Measurements from ENCODE around the gene STEAP1B.
"Not testable (repeated sequence)": the region's sequence is repeated elsewhere in the genome, so short reads cannot be mapped to it uniquely, and the experiment has no call there.

Gene STEAP1B

DNA sequence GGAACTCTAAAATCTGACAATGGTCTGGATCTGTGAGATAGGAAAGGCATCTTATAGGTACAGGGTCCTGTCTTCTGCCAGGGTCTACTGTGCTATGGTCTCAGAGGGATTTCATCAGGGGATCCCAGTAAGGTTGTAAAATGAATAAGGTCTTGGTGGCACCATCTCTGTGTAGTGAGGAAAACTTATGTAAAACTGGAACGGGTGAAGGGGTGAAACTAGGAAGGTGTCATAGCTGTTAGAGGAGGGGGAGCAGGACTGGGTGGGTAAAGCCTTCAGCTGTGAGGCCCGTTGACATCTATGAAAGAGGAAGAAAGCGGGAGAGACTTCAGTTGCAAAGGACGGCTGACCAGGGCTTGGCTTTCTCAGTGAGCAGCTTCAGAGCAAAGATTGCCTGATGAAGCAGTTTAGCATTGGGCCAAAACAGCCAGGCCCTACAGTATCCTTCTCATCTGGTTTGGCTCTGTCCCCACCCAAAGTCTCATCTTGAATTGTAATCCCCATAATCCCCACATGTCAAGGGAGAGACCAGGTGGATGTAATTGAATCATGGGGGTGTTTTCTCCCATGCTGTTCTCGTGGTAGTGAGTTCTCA, 24.5 kb upstream of the STEAP1B start:
- H3K9ac ChIP-seq (ENCODE audit: low read length in 2 of 2); H3K36me3 ChIP-seq (ENCODE audit: control insufficient read depth in 2 of 2, insufficient read depth in 2 of 2, low read length in 2 of 2); H3K4me1 ChIP-seq (ENCODE audit: control insufficient read depth, insufficient read depth, low read length); H3K27me3 ChIP-seq (ENCODE audit: control insufficient read depth in 1 of 2, insufficient read depth in 2 of 2, low read length in 2 of 2); H3K4me3 ChIP-seq (ENCODE audit: low read length in 2 of 2); H3K9me3 ChIP-seq (ENCODE audit: control insufficient read depth in 2 of 2, low read length in 2 of 2); H3K27ac ChIP-seq (ENCODE audit: low read length): not testable (repeated sequence)

DNA sequence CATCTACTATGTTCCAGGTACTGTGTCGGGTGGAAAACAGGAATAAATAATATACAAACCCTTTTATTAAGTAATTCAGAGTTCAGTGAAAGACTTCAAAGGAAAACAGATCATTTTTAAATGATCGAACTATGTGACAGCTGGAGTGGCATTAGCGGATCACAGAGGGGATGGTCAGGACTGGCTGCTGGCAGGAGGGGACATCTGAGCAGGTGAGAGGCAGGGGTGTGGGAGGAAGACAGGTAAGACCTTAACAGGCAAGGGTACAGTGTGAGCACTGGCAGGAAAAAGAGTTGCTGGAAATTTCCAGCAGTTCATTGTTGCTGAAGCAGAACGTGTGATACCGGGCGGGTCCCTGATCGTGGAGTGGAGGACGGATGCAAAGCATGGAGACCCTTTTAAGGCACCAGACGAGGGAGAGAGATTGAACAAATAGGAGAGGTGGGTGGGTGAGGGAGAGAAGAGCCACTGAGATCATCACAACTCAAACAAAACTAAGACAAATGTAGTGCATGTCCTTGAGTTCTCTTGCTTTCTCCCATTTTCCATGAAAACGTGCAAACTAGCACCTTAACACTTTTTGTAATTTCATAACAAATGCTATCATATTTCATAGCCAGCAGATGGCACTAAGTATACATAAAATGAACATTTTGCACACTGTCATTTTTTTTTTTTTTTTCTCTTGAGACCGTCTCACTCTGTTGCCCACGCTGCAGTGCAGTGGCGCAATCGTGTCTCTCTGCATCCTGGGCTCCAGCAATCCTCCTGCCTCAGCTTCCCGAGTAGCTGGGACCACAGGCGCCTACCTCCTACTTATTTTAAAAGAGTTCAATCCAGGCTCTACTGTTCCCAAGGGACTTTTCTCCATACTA, 23.7 kb upstream of the STEAP1B start:
- H3K4me3 ChIP-seq (ENCODE audit: low read length in 2 of 2); H3K36me3 ChIP-seq (ENCODE audit: control insufficient read depth in 2 of 2, insufficient read depth in 2 of 2, low read length in 2 of 2); H3K9ac ChIP-seq (ENCODE audit: low read length in 2 of 2); H3K4me1 ChIP-seq (ENCODE audit: control insufficient read depth, insufficient read depth, low read length); H3K27me3 ChIP-seq (ENCODE audit: control insufficient read depth in 1 of 2, insufficient read depth in 2 of 2, low read length in 2 of 2); H3K9me3 ChIP-seq (ENCODE audit: control insufficient read depth in 2 of 2, low read length in 2 of 2); H3K27ac ChIP-seq (ENCODE audit: low read length): not testable (repeated sequence)

DNA sequence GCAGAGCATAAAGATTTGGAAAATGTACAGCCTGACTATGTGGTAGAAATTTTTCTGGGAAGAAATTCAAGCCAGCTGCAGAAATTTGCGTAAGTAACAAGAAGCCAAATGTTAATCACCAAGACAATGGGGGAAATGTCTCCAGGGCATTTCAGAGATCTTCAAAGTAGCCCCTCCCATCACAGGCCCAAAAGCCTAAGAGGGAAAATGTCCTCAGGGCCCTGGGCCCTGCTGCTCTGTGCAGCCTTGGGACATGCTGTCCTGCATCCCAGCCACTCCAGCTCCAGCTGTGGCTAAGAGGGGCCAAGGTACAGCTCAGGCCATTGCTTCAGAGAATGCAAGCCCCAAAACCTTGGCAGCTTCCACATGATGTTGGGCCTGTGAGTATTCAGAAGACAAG, 19.6 kb upstream of the STEAP1B start:
- not testable (repeated sequence) for H3K27ac ChIP-seq (ENCODE audit: low read length); H3K9me3 ChIP-seq (ENCODE audit: control insufficient read depth in 2 of 2, low read length in 2 of 2); H3K4me3 ChIP-seq (ENCODE audit: low read length in 2 of 2); H3K27me3 ChIP-seq (ENCODE audit: control insufficient read depth in 1 of 2, insufficient read depth in 2 of 2, low read length in 2 of 2); H3K36me3 ChIP-seq (ENCODE audit: control insufficient read depth in 2 of 2, insufficient read depth in 2 of 2, low read length in 2 of 2); H3K9ac ChIP-seq (ENCODE audit: low read length in 2 of 2); H3K4me1 ChIP-seq (ENCODE audit: control insufficient read depth, insufficient read depth, low read length)

DNA sequence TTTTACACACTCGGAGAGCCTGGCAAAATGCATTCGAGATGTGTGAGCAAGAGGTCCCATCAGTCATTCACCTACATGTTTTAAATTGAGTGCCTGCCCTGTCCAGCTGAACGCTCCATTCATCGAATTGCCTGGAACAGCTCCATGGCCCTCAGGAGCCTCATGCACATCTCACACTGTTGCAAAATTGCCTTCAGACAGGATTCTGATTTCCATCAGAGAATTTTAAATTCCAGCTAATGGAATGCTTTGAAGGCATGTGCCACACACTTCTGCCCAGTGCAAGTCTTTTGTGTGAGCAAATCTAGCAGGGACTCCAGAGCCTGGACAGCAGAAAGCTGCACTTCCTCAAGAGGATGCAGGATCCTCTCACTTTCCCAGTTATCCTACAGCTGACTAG, 17.0 kb upstream of the STEAP1B start:
- not testable (repeated sequence) for H3K4me3 ChIP-seq (ENCODE audit: low read length in 2 of 2); H3K9ac ChIP-seq (ENCODE audit: low read length in 2 of 2); H3K36me3 ChIP-seq (ENCODE audit: control insufficient read depth in 2 of 2, insufficient read depth in 2 of 2, low read length in 2 of 2); H3K9me3 ChIP-seq (ENCODE audit: control insufficient read depth in 2 of 2, low read length in 2 of 2); H3K4me1 ChIP-seq (ENCODE audit: control insufficient read depth, insufficient read depth, low read length); H3K27ac ChIP-seq (ENCODE audit: low read length); H3K27me3 ChIP-seq (ENCODE audit: control insufficient read depth in 1 of 2, insufficient read depth in 2 of 2, low read length in 2 of 2)

DNA sequence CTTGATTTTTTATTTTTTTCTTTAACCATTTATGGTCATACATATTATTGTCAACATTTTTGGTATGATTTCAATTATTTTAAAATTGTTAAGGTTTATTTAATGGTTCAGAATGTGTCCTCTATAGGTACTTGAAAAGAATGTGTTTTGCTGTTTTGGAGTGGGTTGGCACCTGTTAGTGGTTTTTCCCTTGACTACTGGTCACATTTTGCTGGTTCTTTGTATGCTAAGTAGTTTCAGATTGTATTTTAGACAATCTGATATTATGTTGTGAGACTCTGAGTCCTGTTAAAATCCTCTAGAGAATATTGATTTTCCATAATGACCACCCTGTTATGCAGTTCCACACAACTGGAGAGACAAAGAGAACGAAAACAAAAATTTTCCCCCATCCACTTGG, 15.0 kb upstream of the STEAP1B start:
- not testable (repeated sequence) for H3K4me3 ChIP-seq (ENCODE audit: low read length in 2 of 2); H3K27me3 ChIP-seq (ENCODE audit: control insufficient read depth in 1 of 2, insufficient read depth in 2 of 2, low read length in 2 of 2); H3K9ac ChIP-seq (ENCODE audit: low read length in 2 of 2); H3K4me1 ChIP-seq (ENCODE audit: control insufficient read depth, insufficient read depth, low read length); H3K36me3 ChIP-seq (ENCODE audit: control insufficient read depth in 2 of 2, insufficient read depth in 2 of 2, low read length in 2 of 2); H3K27ac ChIP-seq (ENCODE audit: low read length); H3K9me3 ChIP-seq (ENCODE audit: control insufficient read depth in 2 of 2, low read length in 2 of 2)

DNA sequence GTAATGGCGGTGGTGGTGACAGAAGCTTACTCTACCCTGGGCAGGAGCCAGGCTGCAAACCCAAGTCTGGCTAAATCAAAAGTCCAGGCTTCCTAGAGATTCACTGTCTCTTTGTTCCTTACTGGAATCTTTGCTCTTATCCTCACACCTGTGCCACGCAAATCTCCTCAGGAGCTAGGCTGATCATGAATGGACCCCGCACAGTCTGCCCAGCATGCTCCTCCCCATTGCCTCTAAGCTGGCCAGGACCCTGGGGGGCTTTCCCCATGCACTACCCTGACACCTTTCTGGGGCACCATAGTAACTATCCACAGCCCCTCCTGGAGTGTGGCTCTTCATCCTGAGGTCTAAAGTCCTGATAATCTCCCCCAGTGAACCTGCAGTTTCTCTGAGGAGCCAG, 7.3 kb upstream of the STEAP1B start:
- not testable (repeated sequence) for H3K4me3 ChIP-seq (ENCODE audit: low read length in 2 of 2); H3K4me1 ChIP-seq (ENCODE audit: control insufficient read depth, insufficient read depth, low read length); H3K36me3 ChIP-seq (ENCODE audit: control insufficient read depth in 2 of 2, insufficient read depth in 2 of 2, low read length in 2 of 2); H3K27ac ChIP-seq (ENCODE audit: low read length); H3K9me3 ChIP-seq (ENCODE audit: control insufficient read depth in 2 of 2, low read length in 2 of 2); H3K9ac ChIP-seq (ENCODE audit: low read length in 2 of 2); H3K27me3 ChIP-seq (ENCODE audit: control insufficient read depth in 1 of 2, insufficient read depth in 2 of 2, low read length in 2 of 2)

DNA sequence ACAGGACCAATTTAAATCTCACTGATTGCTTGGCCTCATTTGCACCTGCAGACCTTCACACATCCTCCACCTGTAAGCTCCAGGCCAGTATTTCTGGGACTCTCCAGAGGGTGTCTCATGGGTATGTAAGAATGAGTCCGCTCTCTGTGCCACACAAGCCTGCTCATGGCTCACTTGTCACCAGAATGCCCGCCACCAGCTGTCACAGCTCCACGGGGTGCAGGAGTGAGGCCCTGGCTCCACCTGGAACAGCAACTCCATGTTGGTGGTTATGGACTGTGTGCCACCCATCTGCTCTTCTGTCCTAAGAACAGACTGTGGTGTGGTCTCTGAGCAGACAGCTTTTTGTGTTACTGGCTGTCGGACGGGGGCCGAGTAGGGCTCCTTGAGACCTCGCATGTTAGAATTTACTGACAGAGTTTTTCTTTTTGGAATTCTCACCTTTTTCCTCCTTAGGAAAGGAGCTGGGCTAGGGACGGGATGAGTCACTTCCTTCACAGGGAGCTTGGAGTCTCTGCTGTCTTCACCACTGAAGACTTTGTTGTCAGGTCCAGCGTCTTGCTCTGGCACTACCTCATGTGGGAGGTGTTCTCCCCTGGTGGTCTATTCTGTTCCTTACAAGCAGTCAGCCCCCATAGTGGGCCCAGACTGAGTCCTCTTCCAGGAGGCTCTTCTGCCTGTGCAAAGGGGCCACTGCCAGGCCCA, 6.5 kb upstream of the STEAP1B start:
- not testable (repeated sequence) for H3K27me3 ChIP-seq (ENCODE audit: control insufficient read depth in 1 of 2, insufficient read depth in 2 of 2, low read length in 2 of 2); H3K36me3 ChIP-seq (ENCODE audit: control insufficient read depth in 2 of 2, insufficient read depth in 2 of 2, low read length in 2 of 2)

DNA sequence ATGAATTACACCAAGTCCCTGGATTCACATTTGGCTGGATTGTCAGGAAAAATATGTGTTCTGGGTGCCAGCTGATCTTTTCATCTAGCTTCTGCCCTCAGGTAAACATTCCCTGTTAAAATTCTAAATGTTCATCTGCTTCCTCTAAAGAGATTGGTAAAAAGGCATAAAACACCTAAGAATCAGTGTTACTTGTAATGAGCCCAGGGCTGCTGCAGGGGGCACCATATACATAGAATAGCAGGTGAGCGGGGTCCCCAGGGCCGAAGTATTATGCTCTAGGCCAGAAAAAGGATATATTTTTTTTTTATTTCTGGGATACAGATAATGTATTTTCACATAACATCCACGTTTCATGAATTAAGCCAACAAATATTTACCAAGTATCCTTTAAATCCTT, 4.5 kb upstream of the STEAP1B start:
- not testable (repeated sequence) for H3K4me1 ChIP-seq (ENCODE audit: control insufficient read depth, insufficient read depth, low read length); H3K27ac ChIP-seq (ENCODE audit: low read length); H3K4me3 ChIP-seq (ENCODE audit: low read length in 2 of 2); H3K36me3 ChIP-seq (ENCODE audit: control insufficient read depth in 2 of 2, insufficient read depth in 2 of 2, low read length in 2 of 2); H3K9ac ChIP-seq (ENCODE audit: low read length in 2 of 2); H3K9me3 ChIP-seq (ENCODE audit: control insufficient read depth in 2 of 2, low read length in 2 of 2); H3K27me3 ChIP-seq (ENCODE audit: control insufficient read depth in 1 of 2, insufficient read depth in 2 of 2, low read length in 2 of 2)

More for the DNA sequence above, 6.5 kb upstream of the STEAP1B start:
- H3K4me3 ChIP-seq (ENCODE audit: low read length in 2 of 2); H3K27ac ChIP-seq (ENCODE audit: low read length); H3K4me1 ChIP-seq (ENCODE audit: control insufficient read depth, insufficient read depth, low read length); H3K9me3 ChIP-seq (ENCODE audit: control insufficient read depth in 2 of 2, low read length in 2 of 2); H3K9ac ChIP-seq (ENCODE audit: low read length in 2 of 2): not testable (repeated sequence)

DNA sequence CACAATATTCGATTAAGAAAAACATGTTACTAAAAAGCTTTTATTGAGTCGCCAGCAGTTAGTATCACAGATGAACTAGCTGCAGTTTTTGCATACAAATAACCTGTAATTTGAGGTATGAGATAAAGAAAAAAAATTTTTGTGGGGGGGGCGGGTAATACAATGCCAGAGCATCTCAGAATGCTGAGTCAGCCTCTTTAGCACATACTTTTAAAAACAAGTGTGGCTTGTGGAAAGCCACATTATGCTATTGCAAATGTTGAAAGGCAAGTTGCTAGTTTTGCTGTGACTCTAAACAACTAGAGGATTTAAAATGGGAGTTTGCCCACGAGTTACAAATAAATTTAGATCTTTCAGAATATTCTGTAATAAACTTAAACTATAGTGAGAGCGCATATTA, 2.1 kb upstream of the STEAP1B start:
- H3K36me3 ChIP-seq (ENCODE audit: control insufficient read depth in 2 of 2, insufficient read depth in 2 of 2, low read length in 2 of 2); H3K4me3 ChIP-seq (ENCODE audit: low read length in 2 of 2); H3K9ac ChIP-seq (ENCODE audit: low read length in 2 of 2); H3K4me1 ChIP-seq (ENCODE audit: control insufficient read depth, insufficient read depth, low read length); H3K9me3 ChIP-seq (ENCODE audit: control insufficient read depth in 2 of 2, low read length in 2 of 2); H3K27ac ChIP-seq (ENCODE audit: low read length); H3K27me3 ChIP-seq (ENCODE audit: control insufficient read depth in 1 of 2, insufficient read depth in 2 of 2, low read length in 2 of 2): not testable (repeated sequence)

DNA sequence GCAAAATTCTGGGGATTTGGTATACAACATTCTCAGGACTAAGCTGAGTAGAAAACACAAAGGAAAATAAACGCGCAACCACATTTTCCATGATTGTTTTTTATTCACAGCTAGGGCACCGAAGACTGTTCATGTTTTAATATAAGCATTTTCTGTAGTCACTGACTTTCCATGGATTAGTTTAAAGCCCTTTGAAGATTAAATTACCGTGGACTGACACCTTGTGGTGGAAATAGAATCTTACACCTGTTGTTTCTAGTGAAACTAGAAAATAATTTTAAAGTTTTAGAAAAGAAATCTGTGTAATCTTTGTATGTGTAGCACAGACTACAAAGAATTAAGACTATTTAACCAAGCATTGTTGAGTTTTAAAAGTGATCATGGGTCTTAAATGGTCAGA, 1.3 kb upstream of the STEAP1B start:
- not testable (repeated sequence) for H3K27ac ChIP-seq (ENCODE audit: low read length); H3K36me3 ChIP-seq (ENCODE audit: control insufficient read depth in 2 of 2, insufficient read depth in 2 of 2, low read length in 2 of 2); H3K4me3 ChIP-seq (ENCODE audit: low read length in 2 of 2); H3K9ac ChIP-seq (ENCODE audit: low read length in 2 of 2); H3K4me1 ChIP-seq (ENCODE audit: control insufficient read depth, insufficient read depth, low read length); H3K27me3 ChIP-seq (ENCODE audit: control insufficient read depth in 1 of 2, insufficient read depth in 2 of 2, low read length in 2 of 2); H3K9me3 ChIP-seq (ENCODE audit: control insufficient read depth in 2 of 2, low read length in 2 of 2)

DNA sequence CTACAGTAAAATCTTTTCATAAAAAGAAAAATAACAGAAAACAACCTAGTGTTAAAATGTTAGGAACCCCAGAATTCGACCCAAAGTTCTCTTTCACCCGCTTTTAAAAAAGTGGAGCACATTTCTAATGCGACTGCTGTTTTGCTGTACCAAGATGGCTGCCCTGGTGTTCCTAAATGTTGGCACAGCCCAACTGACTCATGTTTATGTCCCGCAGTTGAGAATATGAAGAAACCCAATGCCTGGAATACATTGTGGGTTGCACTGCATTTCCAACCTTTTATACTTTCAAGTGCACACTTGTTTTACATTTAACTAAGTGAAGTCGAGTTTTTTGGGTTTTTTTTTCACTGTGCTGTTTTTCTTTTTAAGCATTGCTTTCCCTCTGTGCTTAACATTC, 944 bp downstream of the STEAP1B start:
- no peak overlapping the region for H3K4me3 ChIP-seq (ENCODE audit: low read length in 2 of 2)
- H3K27ac ChIP-seq (ENCODE audit: low read length): no peak overlapping the region
- H3K9me3 ChIP-seq (ENCODE audit: control insufficient read depth in 2 of 2, low read length in 2 of 2): no peaks in the 10 kb centered on the region
- H3K27me3 ChIP-seq (ENCODE audit: control insufficient read depth in 1 of 2, insufficient read depth in 2 of 2, low read length in 2 of 2): peaks cover 0 to 3% of the 10 kb centered on the region in 2 donors
- H3K4me1 ChIP-seq (ENCODE audit: control insufficient read depth, insufficient read depth, low read length): peaks cover 3% of the 10 kb centered on the region
- no peaks in the 10 kb centered on the region for H3K36me3 ChIP-seq (ENCODE audit: control insufficient read depth in 2 of 2, insufficient read depth in 2 of 2, low read length in 2 of 2)
- no peak overlapping the region for H3K9ac ChIP-seq (ENCODE audit: low read length in 2 of 2)
